Pancreas (tissue), 10 donors: ENCODE results near the gene SPEG. TPM values are rescaled to one million over a fixed set of nuclear protein-coding genes. Genes with fewer than 3 reads are reported as not detected.

Experiments used
- ATAC-seq, 4 donors: fragments of 200-7000 bp; cut with Tn5 transposase; one replicate each; pipeline versions ENCODE4 v1.8.0 to v1.9.1; 2020; ENCODE audit warnings: mild to moderate bottlenecking in 4 of 4, moderate library complexity in 4 of 4
- DNase-seq, 6 donors: peaks; one replicate each; pipeline ENCODE4 v3.0.0-alpha.2; 2020
- FAIRE-seq: peaks from 2 replicates; lab custom pipeline; 2012; peaks lifted over from hg19 to GRCh38; lab: Jason Lieb, UNC
- H3K27ac ChIP-seq, 4 donors: fragments of 200-600 bp; sonication (generic); 1 replicate in 3 of 4; 2 replicates in 1 of 4; pipeline versions ENCODE4 v1.5.0 to v1.8.0; 2020
- H3K27me3 ChIP-seq, 4 donors: fragments of 200-600 bp; one replicate each; pipeline ENCODE4 v1.8.0; 2021
- H3K36me3 ChIP-seq, 3 donors: fragments of 200-600 bp; sonication (generic) in 1 of 3; one replicate each; pipeline versions ENCODE4 v1.5.0 to v1.8.0; 2020 to 2021
- H3K4me1 ChIP-seq, 3 donors: fragments of 200-600 bp; one replicate each; pipeline ENCODE4 v1.8.0; 2021
- H3K4me3 ChIP-seq, 4 donors: fragments of 200-600 bp; sonication (generic) in 2 of 4; one replicate each; pipeline versions ENCODE4 v1.5.0 to v1.8.0; 2020 to 2021
- H3K9me3 ChIP-seq, 4 donors: fragments of 200-600 bp; one replicate each; pipeline ENCODE4 v1.8.0; 2021
- WGBS, 2 donors: extraction: QIAGEN DNeasy Blood & Tissue Kit; methylation state at CpG; one replicate each; pipeline ENCODE4 v1.1.7; 2013; 5-methylcytosine and 5-hydroxymethylcytosine counted together
- intact Hi-C, 3 donors: fragments of 100-400 bp; cut with DNase I; formaldehyde crosslinking; loops; one replicate each; pipeline versions ENCODE4 v1.11.1 to v1.14.2; 2022
- polyA plus RNA-seq, 2 donors: library from polyadenylated mRNA; stranded (reverse); fragments of 200-250 nt; gene quantifications; one replicate each; pipeline ENCODE4 v1.2.3, GENCODE V29; 2013
- total RNA-seq, 6 donors: library from RNA; stranded (reverse); fragmentation: NEBNext Ultra II Directional in 4 of 6; extraction: Animal tissue kit (Norgen Biotek cat#: 25700) in 4 of 6; gene quantifications; one replicate each; pipeline versions ENCODE4 v1.2.1 to v1.2.4, GENCODE V29; 2021 to 2023
- TF ChIP-seq, protein P1 (sequence below), 4 donors: fragments of 200-600 bp; sonication (generic) in 3 of 4; IDR thresholded peaks; one replicate each; pipeline versions ENCODE4 v1.5.0 to v1.8.0; 2021; ENCODE audit warnings: antibody characterized with exemption in 4 of 4
- donor health status: healthy with polysubstance abuse.
- donor health status: DM: no; HTN: no; CAD: no; lungs with moderate emphysema.
- donor health status: DM: no; HTN: no; CAD: no.
- donor health status: control.
- donor health status: control.
- donor health status: Bipolar disorder and iron deficiency.
- donor health status: DM: yes; HTN: yes; CAD: no.
- donor health status: DM: no; HTN: no; CAD: no.
- donor health status: DM: no; HTN: no; CAD: no.
- donor health status: DM: yes; HTN: yes; CAD: no.

The SPEG gene
- total and polyA plus RNA-seq, 8 donors, result 2.6 to 33.3 (median 4.2) TPM

DNA sequence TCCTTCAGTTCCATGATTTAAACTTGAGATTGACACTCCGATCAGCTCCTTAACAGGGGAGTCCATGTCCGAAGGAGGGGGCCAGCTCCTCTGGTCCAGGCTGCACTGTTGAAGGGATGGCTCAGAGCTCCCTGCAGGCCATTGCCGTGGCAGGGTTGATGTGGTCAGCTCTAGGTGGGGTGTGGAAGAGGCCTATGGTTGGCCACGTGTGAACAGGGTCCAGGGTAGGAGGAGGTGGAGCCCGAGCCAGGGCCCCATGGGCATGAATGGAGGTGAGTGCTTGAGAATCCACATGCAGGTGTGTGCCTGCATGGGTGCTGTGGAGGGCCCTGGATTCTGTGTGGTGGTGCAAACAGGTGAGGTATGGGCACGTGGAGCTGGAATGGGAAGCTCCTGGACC, 1.1 kb downstream of the SPEG start:
- no peaks in the 10 kb centered on the region for H3K36me3 ChIP-seq
- H3K4me3 ChIP-seq, result no peak overlapping the region
- no peak for FAIRE-seq
- no peak for DNase-seq
- peaks cover 0 to 5% (median 0%) of the 10 kb centered on the region in 4 donors for H3K27me3 ChIP-seq
- WGBS, 2 donors, result 87 to 91% methylated on average over 6 of the region's 6 CpGs
- TF ChIP-seq, protein P1, sequence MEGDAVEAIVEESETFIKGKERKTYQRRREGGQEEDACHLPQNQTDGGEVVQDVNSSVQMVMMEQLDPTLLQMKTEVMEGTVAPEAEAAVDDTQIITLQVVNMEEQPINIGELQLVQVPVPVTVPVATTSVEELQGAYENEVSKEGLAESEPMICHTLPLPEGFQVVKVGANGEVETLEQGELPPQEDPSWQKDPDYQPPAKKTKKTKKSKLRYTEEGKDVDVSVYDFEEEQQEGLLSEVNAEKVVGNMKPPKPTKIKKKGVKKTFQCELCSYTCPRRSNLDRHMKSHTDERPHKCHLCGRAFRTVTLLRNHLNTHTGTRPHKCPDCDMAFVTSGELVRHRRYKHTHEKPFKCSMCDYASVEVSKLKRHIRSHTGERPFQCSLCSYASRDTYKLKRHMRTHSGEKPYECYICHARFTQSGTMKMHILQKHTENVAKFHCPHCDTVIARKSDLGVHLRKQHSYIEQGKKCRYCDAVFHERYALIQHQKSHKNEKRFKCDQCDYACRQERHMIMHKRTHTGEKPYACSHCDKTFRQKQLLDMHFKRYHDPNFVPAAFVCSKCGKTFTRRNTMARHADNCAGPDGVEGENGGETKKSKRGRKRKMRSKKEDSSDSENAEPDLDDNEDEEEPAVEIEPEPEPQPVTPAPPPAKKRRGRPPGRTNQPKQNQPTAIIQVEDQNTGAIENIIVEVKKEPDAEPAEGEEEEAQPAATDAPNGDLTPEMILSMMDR (IDR thresholded peaks at IDR 0.05), result no peak
- no peak for ATAC-seq
- no peak overlapping the region for H3K27ac ChIP-seq
- intact Hi-C loops, result no loop called here
- H3K9me3 ChIP-seq, result no peaks in the 10 kb centered on the region
- H3K4me1 ChIP-seq, result no peaks in the 10 kb centered on the region

DNA sequence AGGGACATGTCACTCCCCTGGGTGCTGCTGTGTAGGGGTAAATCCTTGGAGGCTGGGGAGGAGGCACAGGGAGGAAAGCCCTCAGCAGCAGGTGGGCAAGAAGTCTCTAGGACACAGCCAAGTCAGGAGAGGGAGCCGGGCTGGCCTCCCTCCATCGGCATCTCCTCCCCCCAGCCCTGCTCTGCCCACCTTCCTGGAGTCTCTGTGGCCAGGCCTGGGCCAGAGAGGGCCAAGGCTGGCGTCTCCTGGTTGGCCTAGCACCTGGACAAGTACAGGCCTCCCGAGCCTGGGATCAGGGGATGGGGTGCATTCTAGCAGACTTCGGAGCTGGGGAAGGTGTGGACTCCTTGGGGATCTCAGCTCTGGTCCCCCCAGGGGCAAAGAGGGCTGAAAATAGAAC, 1.8 kb downstream of the SPEG start:
- ATAC-seq (no peak), FAIRE-seq (no peak), DNase-seq (no peak)
- no peak overlapping the region for H3K27ac ChIP-seq
- TF ChIP-seq, protein P1 (IDR thresholded peaks at IDR 0.05), result no peak
- no peak overlapping the region for H3K4me3 ChIP-seq
- H3K27me3 ChIP-seq, result peaks cover 0 to 5% (median 0%) of the 10 kb centered on the region in 4 donors
- intact Hi-C loops, result no loop called here
- 77% methylated on average over 4 to 5 of the region's 5 CpGs for WGBS, 2 donors
- no peaks in the 10 kb centered on the region for H3K4me1 ChIP-seq
- H3K9me3 ChIP-seq, result no peaks in the 10 kb centered on the region
- H3K36me3 ChIP-seq, result no peaks in the 10 kb centered on the region

- H3K36me3 ChIP-seq, result no peaks in the 10 kb centered on the region
- intact Hi-C loops, result no loop called here
- H3K27me3 ChIP-seq, result peaks cover 0 to 5% (median 0%) of the 10 kb centered on the region in 4 donors
- DNase-seq (no peak), ATAC-seq (no peak), FAIRE-seq (no peak)
- WGBS, 2 donors, result 80 to 86% methylated on average over 3 of the region's 3 CpGs
- no peak overlapping the region for H3K4me3 ChIP-seq
- H3K4me1 ChIP-seq, result no peaks in the 10 kb centered on the region
- TF ChIP-seq, protein P1 (IDR thresholded peaks at IDR 0.05), result no peak
- H3K9me3 ChIP-seq, result no peaks in the 10 kb centered on the region
- no peak overlapping the region for H3K27ac ChIP-seq
These were observed 2.5 kb downstream of the SPEG start for GRCh38 chr2:219437141-219437540.

- ATAC-seq (no peak), DNase-seq (no peak), FAIRE-seq (no peak)
- no peaks in the 10 kb centered on the region for H3K4me1 ChIP-seq
- intact Hi-C loops, result no loop called here
- WGBS, 2 donors, result 55 to 73% methylated on average over 6 of the region's 6 CpGs
- TF ChIP-seq, protein P1 (IDR thresholded peaks at IDR 0.05), result no peak
- no peaks in the 10 kb centered on the region for H3K36me3 ChIP-seq
- peaks cover 0 to 5% (median 0%) of the 10 kb centered on the region in 4 donors for H3K27me3 ChIP-seq
- H3K27ac ChIP-seq, result no peak overlapping the region
- H3K4me3 ChIP-seq, result no peak overlapping the region
- no peaks in the 10 kb centered on the region for H3K9me3 ChIP-seq
These were observed 3.1 kb downstream of the SPEG start for GRCh38 chr2:219437690-219438206.

- H3K27ac ChIP-seq, result no peak overlapping the region
- H3K36me3 ChIP-seq, result no peaks in the 10 kb centered on the region
- H3K4me3 ChIP-seq, result no peak overlapping the region
- no peaks in the 10 kb centered on the region for H3K4me1 ChIP-seq
- no peaks in the 10 kb centered on the region for H3K9me3 ChIP-seq
- no peak for DNase-seq
- intact Hi-C loops, result no loop called here
- FAIRE-seq, result no peak
- ATAC-seq, result no peak
- TF ChIP-seq, protein P1 (IDR thresholded peaks at IDR 0.05), result no peak
- WGBS, 2 donors, result 77 to 86% methylated on average over 4 of the region's 4 CpGs
- H3K27me3 ChIP-seq, result peaks cover 0 to 5% (median 0%) of the 10 kb centered on the region in 4 donors
These were observed 3.8 kb downstream of the SPEG start for GRCh38 chr2:219438453-219438852.
